Measurements from ENCODE around the gene SVBP.
A peak's percentile ranks its signal among the peaks of the same experiment; 100 is the strongest.

SVBP gene

DNA sequence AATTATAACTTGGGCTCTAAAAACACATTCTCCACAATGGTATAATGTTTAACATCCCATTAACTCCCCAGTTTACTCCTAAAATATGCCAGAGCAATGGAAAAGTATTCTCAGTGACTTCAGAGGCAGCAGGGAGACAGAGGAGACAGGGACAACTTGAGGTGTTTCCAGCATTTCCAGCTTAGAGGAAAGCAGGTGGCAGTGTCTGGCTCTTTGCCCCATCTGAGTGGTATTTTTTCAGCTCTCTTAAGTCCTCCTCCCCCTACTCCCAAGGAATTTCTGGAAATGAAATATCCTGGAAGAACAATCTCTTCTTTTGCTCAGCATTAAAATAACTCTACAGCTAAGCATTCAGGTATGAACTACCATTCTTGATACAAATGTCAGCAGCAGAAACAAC is 11.0 kb downstream of the SVBP start:
- DNase-seq (ENCODE audit: low read depth): no peak

DNA sequence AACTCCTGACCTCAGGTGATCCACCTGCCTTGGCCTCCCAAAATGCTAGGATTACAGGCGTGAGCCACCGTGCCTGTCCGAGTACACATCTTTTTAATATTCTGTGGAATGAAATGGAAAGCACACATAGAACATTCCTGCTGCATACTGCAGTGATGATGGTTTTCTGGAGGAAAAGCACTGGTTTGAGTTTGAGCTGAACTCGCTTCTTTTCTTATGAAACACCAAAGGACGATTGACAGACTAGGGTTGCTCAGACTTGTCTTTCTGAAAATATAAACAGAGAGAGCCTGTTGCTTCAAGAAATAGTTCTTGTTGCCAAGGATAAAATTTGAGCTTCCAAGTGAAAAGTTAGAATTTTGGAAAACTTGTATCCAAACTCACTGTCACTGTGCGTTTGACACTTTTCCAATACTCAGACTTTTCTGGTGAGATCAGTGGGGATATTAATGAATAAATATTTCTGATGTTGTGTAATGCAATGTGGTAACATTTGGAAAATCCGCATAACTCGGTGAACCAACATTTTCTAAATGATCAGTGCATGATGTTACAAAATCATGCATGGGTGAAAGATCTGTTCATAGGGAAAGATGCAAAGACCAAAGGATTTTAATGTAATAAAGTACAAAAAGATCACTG is 15.2 kb downstream of the SVBP start:
- DNase-seq (ENCODE audit: low read depth): no peak

DNA sequence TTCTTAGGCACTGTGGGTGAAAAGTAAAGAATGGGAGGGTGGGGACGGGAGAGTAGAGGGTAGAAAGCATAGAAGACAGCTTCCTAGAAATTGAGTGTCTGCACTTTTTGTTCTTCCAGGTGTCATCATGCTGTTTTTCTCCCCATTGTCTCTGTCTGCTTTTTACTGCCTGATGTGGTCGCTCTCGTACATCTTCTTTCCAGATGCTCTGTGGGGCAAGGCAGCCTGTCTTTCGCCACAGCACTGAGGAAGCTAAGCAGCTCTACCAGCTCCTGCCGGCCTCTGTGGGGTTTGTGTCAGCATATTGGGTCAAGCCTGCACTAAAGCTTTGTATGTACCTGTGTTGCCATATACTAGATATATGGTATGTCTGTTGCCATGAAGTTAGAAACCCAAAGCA is 19.2 kb downstream of the SVBP start:
- no peak for DNase-seq (ENCODE audit: low read depth)

DNA sequence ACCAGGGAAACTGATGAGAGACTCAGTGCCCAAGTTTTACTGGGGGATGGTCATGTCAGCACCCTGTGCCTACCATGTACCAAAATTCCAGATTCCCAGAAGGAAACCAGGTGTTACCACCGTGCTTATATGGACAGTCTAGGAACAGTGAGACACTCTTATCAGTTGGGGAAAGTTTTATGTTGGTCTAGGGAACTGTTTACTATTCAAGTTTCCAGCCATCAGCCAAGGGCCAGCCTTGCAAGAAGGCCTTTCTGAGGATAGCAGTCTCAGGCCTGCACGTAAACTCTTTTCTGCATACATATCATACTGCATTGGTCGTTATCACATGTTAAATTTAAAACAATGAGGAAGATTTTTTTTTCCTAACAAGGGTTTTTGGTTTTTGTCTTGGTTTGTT is 19.8 kb downstream of the SVBP start:
- no peak for DNase-seq (ENCODE audit: low read depth)

DNA sequence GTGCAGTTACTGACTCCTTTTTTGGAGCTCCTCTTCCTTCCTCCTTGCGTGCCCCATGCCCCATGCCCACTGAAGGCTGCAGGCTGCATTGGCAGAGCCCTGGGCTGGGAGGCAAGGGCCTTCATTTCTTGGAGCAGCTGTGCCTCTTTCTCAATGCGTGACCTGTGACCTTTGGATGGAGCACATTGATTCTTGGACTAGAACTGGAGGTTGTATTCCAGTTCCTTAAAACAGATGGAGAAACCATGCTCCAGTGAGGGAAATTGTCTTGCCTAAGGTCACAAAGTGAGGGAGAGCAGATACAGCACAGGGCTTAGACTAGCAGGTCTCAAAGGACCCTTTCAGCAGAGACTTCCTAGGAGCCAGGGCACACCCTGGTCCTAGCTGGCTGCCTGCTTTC is 23.4 kb downstream of the SVBP start:
- DNase-seq (ENCODE audit: low read depth): no peak

DNA sequence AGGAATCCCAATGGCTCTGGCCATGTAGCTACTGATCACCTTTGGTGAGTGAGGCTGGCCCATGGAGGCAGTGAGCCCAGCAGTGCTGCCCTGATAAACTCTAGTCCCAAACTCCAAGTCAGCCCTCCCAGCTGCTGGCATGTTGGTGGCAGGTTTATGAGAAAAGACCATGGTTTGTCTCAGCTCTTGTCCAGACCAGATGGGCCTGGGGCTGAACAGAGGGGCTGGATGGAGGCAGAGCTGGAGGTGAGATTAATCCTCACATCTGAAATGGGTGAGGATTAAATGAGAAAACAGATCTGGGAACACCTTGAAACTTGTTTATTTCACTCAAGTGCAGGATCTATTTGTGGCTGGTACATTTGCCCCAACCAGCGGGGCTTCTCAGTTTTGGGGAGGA is 29.2 kb downstream of the SVBP start:
- DNase-seq (ENCODE audit: low read depth): no peak

DNA sequence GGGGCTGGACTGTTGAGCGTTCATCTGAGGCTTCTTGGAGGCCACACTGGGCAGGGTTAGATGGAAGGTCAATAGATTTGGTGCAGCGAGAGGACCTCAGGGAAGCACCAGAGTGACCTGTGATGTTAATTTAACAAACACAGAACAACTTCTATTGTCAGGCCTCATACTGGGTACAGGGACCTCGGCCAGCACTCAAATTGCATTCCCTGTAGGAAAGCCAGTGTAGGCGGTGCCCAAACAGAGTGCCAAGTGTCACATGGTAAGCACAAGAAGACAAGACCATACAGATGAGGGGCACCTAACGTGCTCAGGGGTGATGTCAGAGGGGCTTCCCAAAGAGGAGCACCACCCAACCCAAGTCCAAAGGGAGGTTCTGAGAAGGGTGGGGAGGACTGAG is 31.1 kb downstream of the SVBP start:
- DNase-seq (ENCODE audit: low read depth): no peak

DNA sequence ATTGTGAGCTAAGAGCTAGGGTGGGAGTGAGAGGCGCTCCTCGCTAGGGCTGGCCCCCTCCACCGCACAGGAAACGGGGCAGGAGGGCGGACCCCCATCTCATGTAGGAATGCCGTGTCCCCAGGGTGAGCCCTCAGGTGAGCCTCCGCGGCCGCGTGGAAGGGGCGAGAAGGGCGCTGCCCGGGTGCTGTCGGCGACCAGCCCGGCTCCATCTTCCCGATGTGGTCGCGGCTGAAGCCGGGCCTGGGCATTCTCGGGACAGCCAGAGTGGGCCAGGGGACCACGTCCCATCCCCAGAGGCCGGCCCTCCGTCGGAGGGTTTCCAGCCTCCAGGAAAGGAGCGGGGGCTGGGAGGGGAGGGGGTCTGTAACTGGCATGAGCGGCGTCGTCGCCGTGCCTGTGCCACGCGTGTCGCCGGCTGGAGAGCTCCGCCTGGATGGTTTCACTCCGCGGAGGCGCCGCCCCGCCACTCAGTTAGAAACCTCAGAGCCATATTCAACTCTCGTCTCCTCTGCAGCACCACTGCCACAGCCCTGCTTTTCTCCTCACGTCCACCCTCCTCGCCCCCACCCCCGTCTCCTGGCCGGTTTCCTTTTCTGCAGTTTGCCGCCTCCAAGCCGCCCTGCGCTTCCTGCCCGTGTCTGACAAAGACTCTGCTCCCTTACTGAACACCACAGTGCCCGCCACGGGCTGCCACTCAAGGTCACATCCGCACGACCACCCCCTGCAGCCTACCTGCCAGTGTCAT is 32.1 kb downstream of the SVBP start, which contains the start of gene TMEM269:
Gene TMEM269 (plus strand): TSS at position 46 of the 748 bp plus-strand sequence. CDS start 4,903 bp downstream, outside the sequence.
- no peak for DNase-seq (ENCODE audit: low read depth)

DNA sequence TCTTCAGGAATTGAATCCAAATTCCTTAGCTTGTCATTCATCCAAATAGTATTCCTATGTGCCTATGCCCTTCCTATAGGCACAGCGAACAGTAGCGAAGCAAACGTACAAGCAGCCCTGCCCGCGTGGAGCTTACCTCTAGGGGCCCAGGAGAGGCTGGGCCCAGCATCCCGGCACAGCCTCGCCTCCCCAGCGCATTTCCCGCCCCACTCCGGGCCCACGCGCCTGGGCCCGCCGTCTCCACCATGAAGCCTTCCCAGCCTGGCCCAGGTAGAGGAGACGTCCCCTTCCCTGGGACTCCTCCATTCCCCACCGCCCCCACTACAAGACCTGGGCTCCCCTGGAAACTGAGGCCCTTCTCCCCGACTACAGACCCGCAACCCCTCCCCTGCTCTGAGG is 32.7 kb downstream of the SVBP start:
- DNase-seq (ENCODE audit: low read depth): no peak

DNA sequence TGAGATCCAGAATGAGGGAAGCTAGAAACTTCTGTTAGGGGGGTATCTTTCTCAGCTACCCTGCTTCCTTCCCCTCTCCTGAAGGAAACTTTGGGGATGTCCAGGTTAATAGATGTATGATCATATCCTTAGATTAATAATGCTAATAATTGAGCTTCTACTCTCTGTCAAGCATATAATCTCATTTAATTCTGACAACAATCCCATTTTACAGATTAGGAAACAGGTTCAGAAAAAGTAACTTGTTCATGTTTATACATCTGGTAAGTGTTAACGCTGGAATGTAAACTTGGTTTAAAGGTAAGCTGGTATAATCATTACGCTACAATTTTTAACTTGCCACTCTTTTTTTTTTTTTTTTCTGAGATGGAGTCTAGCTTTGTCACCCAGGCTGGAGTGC is 34.1 kb downstream of the SVBP start:
- no peak for DNase-seq (ENCODE audit: low read depth)

DNA sequence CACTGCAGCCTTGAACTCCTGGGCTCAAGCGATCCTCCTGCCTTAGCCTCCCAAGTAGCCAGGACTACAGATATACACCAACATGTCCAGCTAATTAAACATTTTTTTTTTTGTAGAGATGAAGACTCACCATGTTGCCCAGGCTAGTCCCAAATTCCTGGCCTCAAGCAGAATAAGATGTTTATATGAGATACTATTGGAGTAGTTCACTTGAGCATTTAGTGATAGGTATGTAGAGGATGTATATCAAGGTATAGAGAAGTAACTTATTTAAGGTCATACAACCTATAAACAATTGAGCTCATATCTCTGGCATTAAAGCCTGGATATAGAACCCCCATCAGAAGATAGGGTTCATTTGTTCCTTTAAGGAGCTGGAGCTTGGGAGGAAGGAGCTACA is 37.0 kb downstream of the SVBP start:
- DNase-seq (ENCODE audit: low read depth): no peak

DNA sequence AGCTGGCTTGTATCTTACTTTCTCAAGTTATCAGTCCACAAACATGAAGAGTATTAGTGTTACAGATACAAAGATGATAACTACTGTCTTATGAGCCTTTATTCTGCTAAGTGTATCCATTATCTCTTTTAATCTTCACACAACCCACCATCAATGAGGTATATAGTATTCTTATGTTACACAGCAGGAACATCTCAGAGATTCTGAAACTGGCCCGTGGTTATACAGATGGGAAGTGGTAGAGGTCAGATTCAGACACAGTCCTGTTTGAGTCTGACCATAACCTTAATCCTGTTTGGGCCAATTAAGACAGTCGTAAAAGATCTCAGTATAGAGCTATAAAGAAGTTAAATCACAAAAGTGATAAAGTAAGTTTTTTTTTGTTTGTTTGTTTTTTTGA is 37.5 kb downstream of the SVBP start:
- no peak for DNase-seq (ENCODE audit: low read depth)

DNA sequence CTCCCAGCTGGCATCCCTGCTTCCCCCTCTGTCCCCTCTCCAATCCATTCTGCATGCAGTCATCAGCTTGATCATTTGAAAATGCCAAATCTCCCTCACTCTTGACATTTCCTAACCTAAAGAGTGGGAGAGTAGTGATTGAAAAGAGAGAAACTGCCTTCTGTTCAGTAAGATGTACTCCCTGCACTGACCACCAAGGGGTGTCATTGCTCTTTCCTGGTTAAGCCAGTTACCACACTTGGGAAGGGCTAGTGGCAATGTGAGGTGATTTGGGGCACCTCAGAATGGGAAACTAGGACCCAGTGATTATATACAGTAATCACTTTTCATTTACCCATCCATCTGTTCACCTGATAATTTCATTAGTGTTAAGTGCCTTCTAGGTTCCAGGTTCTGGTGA is 39.3 kb downstream of the SVBP start:
- DNase-seq (ENCODE audit: low read depth): no peak

DNA sequence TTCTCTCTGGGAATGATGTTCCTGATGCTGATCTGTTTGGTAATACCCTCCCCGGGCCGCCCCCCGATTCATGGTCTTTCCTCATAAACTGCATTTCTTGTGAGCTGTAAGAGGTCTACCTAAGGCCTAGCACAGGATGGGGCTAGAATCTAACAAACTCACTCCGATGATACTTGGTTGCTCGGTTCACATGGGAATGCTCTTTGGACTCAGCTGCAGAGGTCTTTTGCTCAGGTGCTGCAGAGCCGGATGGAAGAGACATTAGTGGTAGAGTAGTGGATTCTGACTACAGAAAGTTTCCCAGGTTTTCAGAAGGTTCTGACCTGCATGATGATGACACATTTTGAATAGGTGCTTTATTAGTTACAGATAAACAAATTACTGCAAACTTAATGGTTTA is 40.7 kb downstream of the SVBP start:
- DNase-seq (ENCODE audit: low read depth): no peak

DNA sequence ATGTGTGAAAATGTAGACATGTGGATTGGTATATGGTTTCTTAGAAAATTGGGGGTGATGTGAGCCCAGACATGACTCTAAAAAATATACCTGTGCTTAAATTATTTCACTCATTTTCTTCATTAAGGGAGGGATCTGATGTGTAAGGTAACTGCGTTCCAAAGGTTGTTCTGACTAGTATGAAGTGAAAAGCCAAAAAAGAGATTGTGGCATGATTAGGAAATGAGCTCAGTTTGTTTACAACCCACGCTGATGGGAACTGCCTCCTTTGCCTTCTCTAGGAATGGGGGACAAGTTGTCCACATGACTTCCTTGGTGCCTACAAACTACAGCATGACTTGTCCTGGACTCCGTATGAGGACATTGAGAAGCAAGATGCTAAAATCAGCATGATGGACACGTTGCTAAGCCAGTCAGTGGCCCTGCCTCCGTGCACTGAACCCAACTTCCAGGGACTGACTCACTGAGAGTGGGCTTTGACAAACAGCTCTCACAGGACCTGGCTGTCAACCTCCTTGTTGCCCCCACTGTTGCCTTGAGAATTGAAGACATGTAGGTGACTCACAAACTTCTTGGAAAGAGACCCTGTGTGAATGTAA is 42.2 kb downstream of the SVBP start:
- DNase-seq (ENCODE audit: low read depth): no peak

DNA sequence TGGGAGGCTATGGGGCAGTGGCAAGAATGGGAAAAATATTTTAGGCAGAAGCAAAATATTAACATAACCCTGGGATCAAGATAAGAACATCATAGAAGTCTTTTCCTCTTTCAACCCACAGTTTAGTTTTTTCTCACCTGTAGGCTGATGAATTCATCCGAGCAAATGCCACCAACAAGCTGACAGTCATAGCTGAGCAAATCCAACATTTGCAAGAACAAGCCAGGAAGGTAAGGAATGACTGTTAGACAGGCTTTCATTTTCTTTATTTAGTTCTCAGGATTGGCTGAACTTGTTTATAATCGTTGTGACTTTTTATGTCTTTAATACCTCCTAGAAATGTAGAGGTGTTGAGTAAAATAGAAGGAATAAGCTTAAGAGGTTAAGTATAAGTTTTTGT is 43.8 kb downstream of the SVBP start:
- no peak for DNase-seq (ENCODE audit: low read depth)

DNA sequence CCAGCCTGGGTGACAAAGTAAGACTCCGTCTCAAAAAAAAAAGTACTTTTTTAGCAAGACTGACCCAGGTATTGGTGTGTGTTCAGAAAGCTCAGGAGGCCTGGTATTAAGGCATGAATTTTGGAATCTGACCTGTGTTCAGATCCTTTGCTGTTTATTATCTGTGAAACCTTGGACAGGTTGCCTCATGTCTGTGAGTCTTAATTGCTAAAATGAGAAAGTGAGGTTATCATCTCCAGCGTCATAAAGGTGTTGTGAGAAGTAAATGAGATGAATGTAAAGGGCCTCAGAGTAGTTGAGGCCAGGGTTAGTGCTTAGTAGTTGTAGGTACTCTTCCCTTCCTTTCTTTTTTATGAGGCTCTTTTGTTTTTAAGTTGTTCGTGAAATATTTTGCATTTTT is 47.4 kb downstream of the SVBP start:
- no peak for DNase-seq (ENCODE audit: low read depth)

DNA sequence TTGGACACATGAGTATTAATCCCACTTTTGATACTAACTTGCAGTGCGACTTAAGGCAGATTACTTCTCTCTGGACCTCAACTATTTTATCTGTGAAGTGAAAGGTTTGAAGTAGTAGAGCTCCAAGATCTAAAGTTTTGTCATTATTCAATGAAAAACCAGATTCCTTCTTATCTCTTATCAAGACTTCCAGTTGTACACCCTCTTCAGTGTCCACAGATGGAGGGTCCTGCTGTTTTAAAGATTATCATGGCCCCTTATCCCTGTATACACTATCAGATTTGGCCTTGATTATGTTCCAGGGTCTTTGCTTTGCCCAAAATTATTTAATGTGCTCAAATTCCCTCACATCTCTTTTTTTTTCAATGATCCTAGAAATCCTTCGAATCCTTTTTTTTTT is 49.0 kb downstream of the SVBP start:
- DNase-seq (ENCODE audit: low read depth): no peak

DNA sequence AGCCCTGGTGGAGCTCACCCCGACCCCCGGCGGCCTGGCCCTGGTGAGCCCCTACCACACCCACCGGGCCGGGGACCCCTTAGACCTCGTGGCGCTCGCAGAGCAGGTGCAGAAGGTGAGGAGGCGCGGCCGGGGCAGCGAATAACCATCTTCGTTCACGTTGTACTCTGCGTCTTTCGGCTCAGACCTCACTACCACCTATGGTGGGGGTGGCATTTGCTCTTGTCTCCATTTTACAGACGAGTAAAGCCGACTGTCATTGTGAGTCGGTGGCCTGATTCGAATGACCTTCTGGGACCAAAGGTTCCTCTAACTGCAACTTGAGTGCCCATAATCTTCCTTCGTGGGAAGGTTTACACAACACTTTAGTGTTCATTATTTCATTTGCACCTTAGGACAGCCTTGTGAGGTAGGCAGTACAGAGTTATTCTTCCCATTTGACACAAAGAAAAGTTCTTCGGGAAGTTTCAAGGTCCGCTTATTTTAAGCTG is 49.6 kb downstream of the SVBP start:
- peak; percentile 20 for DNase-seq (ENCODE audit: low read depth)

DNA sequence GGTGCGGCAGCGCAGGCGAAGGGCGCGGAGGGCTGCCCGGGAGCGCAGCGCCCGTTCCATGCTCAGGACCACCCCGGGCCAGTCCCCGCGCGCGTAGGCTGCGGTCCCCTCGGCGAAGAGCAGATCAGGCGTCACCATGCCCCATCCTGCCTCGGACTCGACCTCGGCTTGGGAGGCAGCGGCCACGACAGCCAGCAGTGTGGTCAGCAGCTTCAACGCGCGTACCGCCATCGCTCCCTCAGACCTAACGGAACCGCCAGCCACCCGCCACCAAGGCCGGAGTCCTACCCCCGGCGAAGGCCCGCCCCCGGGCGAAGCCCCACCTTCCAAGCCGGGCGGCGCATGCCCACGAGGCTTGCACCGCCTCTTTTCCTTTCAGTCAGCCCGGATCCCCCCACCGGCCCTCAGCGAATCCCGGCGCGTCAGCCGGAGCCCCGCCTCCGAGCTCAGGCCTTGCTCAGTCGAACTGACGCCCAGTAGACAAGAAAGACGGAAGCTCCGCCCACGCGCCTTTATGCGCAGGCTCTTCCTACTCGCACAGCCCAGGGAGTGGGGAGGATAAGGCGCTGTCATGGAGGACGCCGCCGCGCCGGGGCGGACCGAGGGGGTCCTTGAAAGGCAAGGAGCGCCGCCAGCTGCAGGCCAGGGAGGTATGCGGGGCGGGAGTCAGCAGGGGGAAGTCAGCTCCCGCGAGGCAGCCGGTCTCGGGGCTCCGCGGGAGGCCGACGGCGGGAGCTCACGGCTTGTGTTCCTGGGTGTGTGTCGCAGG is 50.3 kb downstream of the SVBP start, which contains the start of the genes C1orf50 and P3H1:
Gene C1orf50 (plus strand): TSS at position 509 of the 769 bp plus-strand sequence. CDS start 63 bp downstream, at position 572.
Gene P3H1 (minus strand): TSS at position 288 of the 769 bp plus-strand sequence. CDS start 57 bp downstream, at position 231.
- DNase-seq (ENCODE audit: low read depth): peak; percentile 98

DNA sequence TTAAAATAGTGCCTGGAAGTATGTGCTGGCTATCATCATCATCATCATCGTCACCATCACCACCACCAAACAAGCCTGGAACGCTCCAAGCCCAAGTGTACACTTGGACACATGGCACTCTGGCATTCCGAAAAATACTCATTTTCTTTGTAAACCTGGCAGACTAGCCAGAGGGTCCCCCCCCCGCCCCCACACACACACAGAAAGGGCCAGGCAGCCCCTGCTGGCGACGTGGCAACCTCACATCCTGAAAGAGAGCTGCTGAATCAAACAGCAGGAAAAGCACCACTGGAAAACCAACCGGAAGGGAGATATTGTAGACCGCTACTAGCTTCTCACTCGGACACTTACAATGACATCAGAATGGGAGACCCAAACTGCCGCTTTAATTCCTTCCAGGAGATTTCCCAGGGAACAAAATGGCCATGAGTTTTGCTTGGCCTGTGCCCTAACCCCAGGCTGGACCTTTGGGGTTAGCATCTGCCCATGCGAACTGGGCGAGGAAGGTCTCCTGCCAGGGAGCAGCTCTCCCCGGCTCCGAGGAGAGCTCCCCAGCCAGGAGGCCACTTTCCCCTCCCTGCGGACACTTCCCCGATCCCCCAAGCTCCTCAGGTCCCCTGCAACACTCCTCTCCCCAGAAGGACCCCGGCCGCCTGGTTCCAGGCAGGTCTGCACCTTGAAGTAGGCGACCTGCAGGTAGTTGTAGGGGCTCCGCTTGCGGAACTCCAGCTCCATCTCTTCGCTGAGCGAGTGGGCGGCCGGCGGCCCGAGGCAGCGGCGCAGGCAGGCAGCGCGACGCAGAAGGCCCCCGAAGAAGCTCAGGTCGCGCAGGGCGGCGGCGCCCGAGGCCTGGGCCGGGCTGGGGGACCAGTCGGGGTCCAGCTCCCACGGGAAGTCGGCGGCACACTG is 51.1 kb downstream of the SVBP start:
- peak; percentile 21 for DNase-seq (ENCODE audit: low read depth)

Data from stimulated activated CD8-positive, alpha-beta memory T cell treated with anti-CD3 and anti-CD28 coated beads, Interleukin-15, amount 100 ng/mL, for 24 hours (primary cell).